Prostate gland (tissue), 2 donors: ENCODE data around the gene ARHGEF18.

ENCODE experiments used
- CTCF ChIP-seq, 4 experiments: fragments of 200-600 bp in 2 of 4; fragments of 450-650 bp in 2 of 4; sonication (generic) in 2 of 4; IDR thresholded peaks; 1 replicate in 3 of 4; 2 replicates in 1 of 4; pipeline ENCODE4 v1.5.1; 2016 to 2019; ENCODE audit warnings: antibody characterized with exemption in 4 of 4, mild to moderate bottlenecking in 2 of 4, moderate library complexity in 2 of 4
- POLR2A ChIP-seq: fragments of 450-650 bp; IDR thresholded peaks from one replicate; pipeline ENCODE4 v1.6.1; 2016; ENCODE audit warnings: antibody characterized with exemption, mild to moderate bottlenecking
- POLR2AphosphoS5 ChIP-seq: sonication (generic); formaldehyde crosslinking; IDR thresholded peaks from one replicate; pipeline ENCODE4 v1.6.1; 2017; ENCODE audit warnings: antibody characterized with exemption

GRCh38 chr19:7337380-7338194 is 11.2 kb upstream of the ARHGEF18 start:
- TF ChIP-seq POLR2A (no peak), CTCF (IDR thresholded peaks at IDR 0.05) (no peak), POLR2AphosphoS5 (no peak)
